Measurements from ENCODE around the gene FHOD1. TPM values are rescaled to one million over a fixed set of nuclear protein-coding genes. Genes with fewer than 3 reads are reported as not detected.
A peak's percentile ranks its signal among the peaks of the same experiment; 100 is the strongest.

Gene FHOD1
- total and polyA plus RNA-seq, 12 donors = 16.6 to 148 (median 45.5) TPM

- 65 to 78% (median 69%) methylated on average over 7 to 8 of the region's 8 CpGs for WGBS, 4 donors
- no peaks in the 10 kb centered on the region for H3K36me3 ChIP-seq (replicated peaks in 1 of 2)
These were observed 33.9 kb downstream of the FHOD1 start for GRCh38 chr16:67213197-67214019.

GRCh38 chr16:67212766-67213165 lies 34.5 kb downstream of the FHOD1 start:
- H3K27me3 ChIP-seq = no peaks in the 10 kb centered on the region
- intact Hi-C loops (cut with DNase I) = no loop called here
- H3K36me3 ChIP-seq (replicated peaks in 1 of 2) = no peaks in the 10 kb centered on the region
- H3K27ac ChIP-seq = no peak overlapping the region
- no peaks in the 10 kb centered on the region for H3K9me3 ChIP-seq (replicated peaks in 1 of 3)
- TF ChIP-seq POLR2A (IDR thresholded peaks at IDR 0.05) (no peak), CTCF (IDR thresholded peaks at IDR 0.05) (no peak)
- peaks cover 5 to 25% of the 10 kb centered on the region in 2 donors for H3K4me1 ChIP-seq (replicated peaks in 1 of 2)
- DNase-seq = no peak
- no peak overlapping the region for H3K4me3 ChIP-seq

More at GRCh38 chr16:67213197-67214019, 33.9 kb downstream of the FHOD1 start:
- peaks cover 0 to 19% of the 10 kb centered on the region in 2 donors for H3K4me1 ChIP-seq (replicated peaks in 1 of 2)
- DNase-seq = no peak
- intact Hi-C loops (cut with DNase I) = no loop called here
- no peak overlapping the region for H3K27ac ChIP-seq
- H3K27me3 ChIP-seq = no peaks in the 10 kb centered on the region
- H3K9me3 ChIP-seq (replicated peaks in 1 of 3) = no peaks in the 10 kb centered on the region
- TF ChIP-seq CTCF (IDR thresholded peaks at IDR 0.05) = no peak
- no peak for TF ChIP-seq POLR2A (IDR thresholded peaks at IDR 0.05)
- no peak overlapping the region for H3K4me3 ChIP-seq

- intact Hi-C loops (cut with DNase I) = no loop called here
- no peak overlapping the region for H3K27ac ChIP-seq
- DNase-seq = no peak
- TF ChIP-seq CTCF (IDR thresholded peaks at IDR 0.05) = no peak
- no peak for TF ChIP-seq POLR2A (IDR thresholded peaks at IDR 0.05)
- WGBS, 4 donors = 85 to 94% (median 88%) methylated on average over 7 of the region's 7 CpGs
- no peak overlapping the region for H3K4me3 ChIP-seq
- peaks cover 11 to 24% of the 10 kb centered on the region in 2 donors for H3K4me1 ChIP-seq (replicated peaks in 1 of 2)
- no peaks in the 10 kb centered on the region for H3K27me3 ChIP-seq
- H3K36me3 ChIP-seq (replicated peaks in 1 of 2) = no peaks in the 10 kb centered on the region
- no peaks in the 10 kb centered on the region for H3K9me3 ChIP-seq (replicated peaks in 1 of 3)
These were observed 35.6 kb downstream of the FHOD1 start for GRCh38 chr16:67211674-67212073.

GRCh38 chr16:67210069-67210937 lies 37.0 kb downstream of the FHOD1 start:
- intact Hi-C loops (cut with DNase I) = no loop called here
- Histone ChIP-seq H3K27ac (no peak overlapping the region), H3K9me3 (replicated peaks in 1 of 3) (no peaks in the 10 kb centered on the region), H3K36me3 (replicated peaks in 1 of 2) (no peaks in the 10 kb centered on the region), H3K4me1 (replicated peaks in 1 of 2) (peaks cover 11 to 21% of the 10 kb centered on the region in 2 donors), H3K27me3 (no peaks in the 10 kb centered on the region), H3K4me3 (no peak overlapping the region)
- DNase-seq = peak in 1 of 7 donors; percentile 17
- TF ChIP-seq POLR2A (IDR thresholded peaks at IDR 0.05) (no peak), CTCF (IDR thresholded peaks at IDR 0.05) (no peak)
- 88 to 95% (median 89%) methylated on average over 11 to 25 of the region's 25 CpGs for WGBS, 4 donors
